HFF-Myc (cell line): ENCODE results near the gene PIK3CG.
"Not testable (repeated sequence)": the region's sequence is repeated elsewhere in the genome, so short reads cannot be mapped to it uniquely, and the experiment has no call there.

Source experiments
- DNase-seq: peaks from one replicate; pipeline ENCODE4 v3.0.0-alpha.2; 2011; ENCODE audit warnings: low read depth; ENCODE audit errors: extremely low read depth
- H3K4me3 ChIP-seq: replicated peaks from 2 replicates; pipeline ENCODE4 v1.5.1; 2011; ENCODE audit warnings: low read depth, mild to moderate bottlenecking, control low read depth, low read length
- TF ChIP-seq, protein P1 (sequence below): IDR thresholded peaks from 2 replicates; pipeline ENCODE4 v1.5.1; 2012; ENCODE audit warnings: mild to moderate bottlenecking, low read depth, low read length, control low read depth; ENCODE audit errors: missing control alignments

The PIK3CG gene

DNA sequence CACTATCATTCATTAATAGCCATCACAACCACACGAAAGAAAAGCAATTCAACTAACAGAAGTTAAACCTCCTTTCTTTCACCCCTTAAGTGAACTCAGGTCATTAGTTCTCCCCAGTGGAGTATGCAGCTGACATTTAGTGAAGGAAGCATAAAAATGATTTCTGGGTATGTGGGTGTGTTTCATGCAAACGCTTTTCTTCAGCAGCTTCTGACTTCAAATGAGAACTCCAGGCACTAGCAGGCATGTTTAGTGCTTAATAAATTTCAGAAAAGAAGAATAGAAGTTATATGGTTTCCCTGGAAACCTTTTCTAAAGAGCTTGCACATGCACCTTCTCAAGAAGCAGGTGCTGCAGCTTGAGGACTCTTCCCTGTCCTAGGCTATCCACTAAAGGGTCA lies 62.5 kb downstream of the PIK3CG start:
- TF ChIP-seq, protein P1, sequence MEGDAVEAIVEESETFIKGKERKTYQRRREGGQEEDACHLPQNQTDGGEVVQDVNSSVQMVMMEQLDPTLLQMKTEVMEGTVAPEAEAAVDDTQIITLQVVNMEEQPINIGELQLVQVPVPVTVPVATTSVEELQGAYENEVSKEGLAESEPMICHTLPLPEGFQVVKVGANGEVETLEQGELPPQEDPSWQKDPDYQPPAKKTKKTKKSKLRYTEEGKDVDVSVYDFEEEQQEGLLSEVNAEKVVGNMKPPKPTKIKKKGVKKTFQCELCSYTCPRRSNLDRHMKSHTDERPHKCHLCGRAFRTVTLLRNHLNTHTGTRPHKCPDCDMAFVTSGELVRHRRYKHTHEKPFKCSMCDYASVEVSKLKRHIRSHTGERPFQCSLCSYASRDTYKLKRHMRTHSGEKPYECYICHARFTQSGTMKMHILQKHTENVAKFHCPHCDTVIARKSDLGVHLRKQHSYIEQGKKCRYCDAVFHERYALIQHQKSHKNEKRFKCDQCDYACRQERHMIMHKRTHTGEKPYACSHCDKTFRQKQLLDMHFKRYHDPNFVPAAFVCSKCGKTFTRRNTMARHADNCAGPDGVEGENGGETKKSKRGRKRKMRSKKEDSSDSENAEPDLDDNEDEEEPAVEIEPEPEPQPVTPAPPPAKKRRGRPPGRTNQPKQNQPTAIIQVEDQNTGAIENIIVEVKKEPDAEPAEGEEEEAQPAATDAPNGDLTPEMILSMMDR: no peak
- DNase-seq: no peak
- no peak overlapping the region for H3K4me3 ChIP-seq

DNA sequence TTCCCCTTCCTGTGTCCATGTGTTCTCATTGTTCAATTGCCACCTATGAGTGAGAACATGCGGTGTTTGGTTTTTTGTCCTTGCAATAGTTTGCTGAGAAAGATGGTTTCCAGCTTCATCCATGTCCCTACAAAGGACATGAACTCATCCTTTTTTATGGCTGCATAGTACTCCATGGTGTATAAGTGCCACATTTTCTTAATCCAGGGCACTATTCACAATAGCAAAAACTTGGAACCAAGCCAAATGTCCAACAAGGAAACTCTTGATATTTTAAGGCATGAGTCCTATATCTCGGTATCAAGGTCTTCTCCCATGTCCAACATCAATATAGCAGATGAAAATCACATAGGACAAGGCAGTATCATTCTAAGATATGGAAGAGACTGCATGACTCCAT lies 64.5 kb downstream of the PIK3CG start:
- H3K4me3 ChIP-seq, DNase-seq: not testable (repeated sequence)

DNA sequence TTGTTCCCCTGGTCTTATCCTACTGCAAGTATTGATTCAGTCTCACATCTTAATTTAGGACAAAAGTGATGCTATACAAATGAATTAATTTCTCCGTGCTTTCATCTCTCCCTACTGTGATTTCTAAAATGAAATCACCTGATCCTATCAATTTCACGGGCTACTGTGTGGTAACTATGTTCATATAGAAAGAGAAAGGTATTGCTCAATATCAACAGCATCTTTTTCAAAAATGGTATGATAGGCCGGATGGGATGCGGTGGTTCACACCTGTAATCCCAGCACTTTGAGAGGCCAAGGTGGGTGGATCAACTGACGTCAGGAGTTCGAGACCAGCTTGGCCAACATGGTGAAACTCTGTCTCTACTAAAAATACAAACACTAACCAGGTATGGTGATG lies 71.2 kb downstream of the PIK3CG start:
- no peak for DNase-seq
- TF ChIP-seq, protein P1: no peak
- no peak overlapping the region for H3K4me3 ChIP-seq

DNA sequence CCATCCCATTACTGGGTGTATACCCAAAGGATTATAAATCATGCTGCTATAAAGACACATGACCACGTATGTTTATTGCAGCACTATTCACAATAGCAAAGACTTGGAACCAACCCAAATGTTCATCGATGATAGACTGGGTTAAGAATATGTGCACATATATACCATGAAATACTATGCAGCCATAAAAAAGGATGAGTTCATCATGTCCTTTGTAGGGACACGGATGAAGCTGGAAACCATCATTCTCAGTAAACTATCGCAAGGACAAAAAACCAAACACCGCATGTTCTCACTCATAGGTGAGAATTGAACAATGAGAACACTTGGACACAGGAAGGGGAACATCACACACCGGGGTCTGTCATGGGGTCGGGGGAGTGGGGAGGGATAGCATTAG lies 73.0 kb downstream of the PIK3CG start:
- H3K4me3 ChIP-seq, DNase-seq: not testable (repeated sequence)

DNA sequence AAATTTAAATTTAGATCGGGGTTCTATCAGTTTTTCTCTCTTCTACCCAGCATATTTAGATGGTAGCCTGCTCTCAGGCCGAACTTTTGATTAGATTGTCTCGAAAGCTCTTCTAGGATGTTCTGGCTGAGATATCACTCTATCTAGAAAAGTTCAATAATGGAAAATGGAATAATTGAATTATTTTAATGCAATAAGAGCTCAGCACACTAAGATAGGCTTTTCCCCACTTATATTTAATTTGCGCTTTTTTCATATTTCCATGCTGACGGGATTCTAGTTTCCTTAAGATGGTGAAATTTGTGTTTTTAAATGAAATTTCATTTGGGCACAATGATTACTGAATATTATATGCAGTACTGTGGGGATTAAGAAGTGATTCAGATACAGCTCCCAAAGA lies 73.7 kb downstream of the PIK3CG start:
- TF ChIP-seq, protein P1: no peak
- no peak for DNase-seq
- no peak overlapping the region for H3K4me3 ChIP-seq

DNA sequence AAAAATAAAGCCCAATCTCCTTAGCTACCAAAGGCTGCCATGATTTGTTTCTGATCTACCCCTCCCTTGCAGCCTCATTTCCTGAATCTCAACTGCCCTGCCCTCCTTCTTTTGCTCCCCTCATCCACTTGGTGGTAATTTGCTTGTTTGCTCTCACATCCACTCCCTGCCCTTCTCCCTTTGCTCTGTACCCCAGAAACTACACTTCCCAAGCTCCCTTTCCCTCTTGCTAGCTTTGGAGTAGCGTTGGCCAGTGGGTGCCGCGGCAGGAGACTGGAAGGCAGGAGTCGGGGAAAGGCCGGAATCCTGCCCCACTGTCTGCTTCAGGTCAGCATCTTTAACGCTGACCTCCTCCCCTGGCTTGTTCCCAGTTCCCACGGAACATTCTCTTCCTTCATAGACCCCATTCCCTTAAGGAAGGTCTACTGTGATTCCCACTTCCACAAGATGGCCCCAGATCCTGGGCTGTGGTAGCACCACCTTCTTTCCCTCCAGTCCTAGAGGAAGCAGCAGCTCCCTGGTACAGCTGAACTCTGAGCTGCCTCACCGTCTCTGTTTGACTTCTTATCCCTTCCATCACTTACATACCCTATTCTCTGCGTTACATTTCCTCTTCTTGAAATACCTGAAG lies 79.1 kb downstream of the PIK3CG start:
- TF ChIP-seq, protein P1: no peak
- no peak overlapping the region for H3K4me3 ChIP-seq
- DNase-seq: no peak

DNA sequence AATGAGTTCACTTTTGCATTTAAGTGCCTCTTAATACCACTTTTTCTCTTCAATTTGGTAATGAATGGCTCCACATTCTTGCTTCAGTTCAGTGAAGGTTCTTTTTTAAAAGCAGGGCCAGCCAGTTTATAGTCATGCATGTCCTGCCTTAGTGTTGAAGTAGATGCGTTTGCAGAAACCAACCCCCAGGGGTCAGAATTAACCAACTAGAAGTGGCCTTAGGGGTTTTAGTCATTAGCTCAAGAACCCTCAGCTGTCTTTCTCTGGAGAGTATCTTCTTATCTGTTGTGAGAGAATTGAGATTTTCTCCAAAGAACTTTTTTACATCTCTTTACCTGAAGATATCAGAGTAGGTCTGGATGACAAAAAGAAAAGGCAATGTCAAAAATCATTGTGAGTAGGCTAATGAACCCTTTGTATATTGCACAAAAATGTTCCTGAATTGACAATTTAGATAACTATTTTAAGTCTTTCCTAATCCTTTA lies 82.2 kb downstream of the PIK3CG start:
- DNase-seq: peak; percentile 60
- no peak overlapping the region for H3K4me3 ChIP-seq
- TF ChIP-seq, protein P1: peak; percentile 64

DNA sequence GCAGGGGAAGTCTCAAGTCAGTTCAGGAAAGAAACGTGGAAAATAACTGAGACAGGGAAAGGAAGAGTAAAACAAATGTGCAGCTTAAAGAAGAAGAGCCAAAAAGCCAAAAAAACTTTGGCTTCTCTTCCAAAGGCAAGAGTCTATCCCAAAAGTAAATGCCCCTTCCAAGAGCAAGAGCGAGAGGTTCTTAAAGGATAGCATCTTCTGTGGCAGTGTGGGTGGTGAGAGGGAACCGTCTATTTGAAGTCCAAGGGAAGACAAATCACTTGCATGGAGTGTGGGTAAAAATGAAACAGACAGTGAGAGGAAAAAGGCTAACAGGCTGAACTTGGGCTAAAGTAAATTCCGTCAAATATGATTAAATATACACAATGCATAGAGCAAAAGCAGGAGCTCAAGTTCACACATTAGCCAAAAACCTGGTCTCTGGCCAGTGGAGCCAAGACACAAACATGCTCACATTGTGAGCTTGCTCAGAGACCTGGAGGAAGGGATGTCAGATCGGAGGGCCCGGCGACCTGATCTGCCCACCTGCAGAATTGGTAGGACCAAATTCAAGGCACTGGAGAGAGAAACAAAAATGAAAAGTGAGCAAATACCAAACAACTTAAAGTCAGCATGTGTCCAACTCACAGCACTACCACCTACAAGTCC lies 87.0 kb downstream of the PIK3CG start:
- TF ChIP-seq, protein P1: no peak
- no peak overlapping the region for H3K4me3 ChIP-seq

More for the DNA sequence above, 87.0 kb downstream of the PIK3CG start:
- no peak for DNase-seq
